Smooth muscle cell (in vitro differentiated cells): Measurements from ENCODE around the gene ARFIP1. TPM values are rescaled to one million over a fixed set of nuclear protein-coding genes. Genes with fewer than 3 reads are reported as not detected.

ENCODE experiments used
- DNase-seq: peaks from one replicate; lab custom pipeline; 2025; ENCODE audit not compliant: unreplicated experiment; lab: John Stamatoyannopoulos, UW
- H2AFZ ChIP-seq: fragments of 200-600 bp; sonication (generic); 2 replicates; pipeline ENCODE4 v1.6.0; 2016; ENCODE audit warnings: antibody characterized with exemption, low read depth, mild to moderate bottlenecking
- H3F3A ChIP-seq: fragments of 200-600 bp; sonication (generic); 2 replicates; pipeline ENCODE4 v1.6.0; 2017; ENCODE audit warnings: antibody characterized with exemption, low read depth
- H3K27ac ChIP-seq: fragments of 200-600 bp; sonication (generic); 2 replicates; pipeline ENCODE4 v1.5.1; 2016; ENCODE audit warnings: low read depth, mild to moderate bottlenecking
- H3K27me3 ChIP-seq: fragments of 200-600 bp; sonication (generic); 2 replicates; pipeline ENCODE4 v1.6.1; 2016; ENCODE audit warnings: low read depth, mild to moderate bottlenecking
- H3K36me3 ChIP-seq: fragments of 200-600 bp; sonication (generic); 2 replicates; pipeline ENCODE4 v1.5.1; 2016; ENCODE audit warnings: low read depth
- H3K4me1 ChIP-seq: fragments of 200-600 bp; sonication (generic); 2 replicates; pipeline ENCODE4 v1.5.1; 2016; ENCODE audit warnings: low read depth
- H3K4me2 ChIP-seq: fragments of 200-600 bp; sonication (generic); 2 replicates; pipeline ENCODE4 v1.6.0; 2016; ENCODE audit warnings: mild to moderate bottlenecking
- H3K4me3 ChIP-seq: fragments of 200-600 bp; sonication (generic); 2 replicates; pipeline ENCODE4 v1.5.1; 2016; ENCODE audit warnings: mild to moderate bottlenecking
- H3K79me2 ChIP-seq: fragments of 200-600 bp; sonication (generic); 2 replicates; pipeline ENCODE4 v1.6.0; 2016; ENCODE audit warnings: low read depth, mild to moderate bottlenecking
- H3K9ac ChIP-seq: fragments of 200-600 bp; sonication (generic); 2 replicates; pipeline ENCODE4 v1.6.0; 2016; ENCODE audit warnings: low read depth
- H3K9me3 ChIP-seq: fragments of 200-600 bp; sonication (generic); replicated peaks from 2 replicates; pipeline ENCODE4 v1.5.1; 2016; ENCODE audit warnings: low read depth
- H4K20me1 ChIP-seq: fragments of 200-600 bp; sonication (generic); 2 replicates; pipeline ENCODE4 v1.6.0; 2016; ENCODE audit warnings: low read depth
- CTCF ChIP-seq: fragments of 200-600 bp; sonication (generic); IDR thresholded peaks from 2 replicates; pipeline ENCODE4 v1.5.1; 2017; ENCODE audit warnings: borderline replicate concordance, mild to moderate bottlenecking, antibody characterized with exemption; ENCODE audit not compliant: insufficient read depth, poor library complexity, severe bottlenecking
- WGBS: methylation state at CpG from one replicate; pipeline ENCODE4 v1.1.7; 2016; ENCODE audit warnings: low lambda C conversion rate; 5-methylcytosine and 5-hydroxymethylcytosine counted together
- polyA plus RNA-seq: library from polyadenylated mRNA; unstranded; fragments of >200 nt; fragmentation: Nextera tagmentation; extraction: Ambion mirVana; gene quantifications from 2 replicates; pipeline ENCODE4 v1.2.1, GENCODE V29; 2016
- total RNA-seq: library from RNA; depleted of rRNA; stranded (reverse); fragments of >200 nt; gene quantifications from 2 replicates; pipeline ENCODE4 v1.2.3, GENCODE V29; 2014

The ARFIP1 gene
- total and polyA plus RNA-seq, 2 experiments from 2014 or later, result 21.3 to 37.7 TPM

GRCh38 chr4:152856960-152857359 lies 77.2 kb downstream of the ARFIP1 start:
- Histone ChIP-seq H2AFZ (no peak overlapping the region), H4K20me1 (peaks cover 17% of the 10 kb centered on the region), H3K9ac (no peak overlapping the region), H3K9me3 (peaks cover 14% of the 10 kb centered on the region), H3F3A (no peaks in the 10 kb centered on the region), H3K36me3 (peaks cover 3% of the 10 kb centered on the region), H3K4me3 (no peak overlapping the region), H3K27ac (no peak overlapping the region), H3K79me2 (peaks cover 19% of the 10 kb centered on the region), H3K4me1 (no peaks in the 10 kb centered on the region), H3K4me2 (no peak overlapping the region), H3K27me3 (no peaks in the 10 kb centered on the region)
- 93% methylated on average over 4 of the region's 4 CpGs for WGBS
- DNase-seq, result no peak
- no peak for TF ChIP-seq CTCF

- Histone ChIP-seq H3K79me2 (peaks cover 12% of the 10 kb centered on the region), H3K4me3 (no peak overlapping the region), H3K4me2 (no peak overlapping the region), H3K9ac (no peak overlapping the region), H3K27me3 (no peaks in the 10 kb centered on the region), H3K9me3 (no peaks in the 10 kb centered on the region), H4K20me1 (peaks cover 17% of the 10 kb centered on the region), H3K36me3 (no peaks in the 10 kb centered on the region), H3K4me1 (no peaks in the 10 kb centered on the region), H3K27ac (no peak overlapping the region), H3F3A (no peaks in the 10 kb centered on the region), H2AFZ (no peak overlapping the region)
- TF ChIP-seq CTCF, result no peak
- no peak for DNase-seq
- 97% methylated on average over 6 of the region's 6 CpGs for WGBS
Measured at GRCh38 chr4:152858934-152859333, 79.2 kb downstream of the ARFIP1 start.

DNA sequence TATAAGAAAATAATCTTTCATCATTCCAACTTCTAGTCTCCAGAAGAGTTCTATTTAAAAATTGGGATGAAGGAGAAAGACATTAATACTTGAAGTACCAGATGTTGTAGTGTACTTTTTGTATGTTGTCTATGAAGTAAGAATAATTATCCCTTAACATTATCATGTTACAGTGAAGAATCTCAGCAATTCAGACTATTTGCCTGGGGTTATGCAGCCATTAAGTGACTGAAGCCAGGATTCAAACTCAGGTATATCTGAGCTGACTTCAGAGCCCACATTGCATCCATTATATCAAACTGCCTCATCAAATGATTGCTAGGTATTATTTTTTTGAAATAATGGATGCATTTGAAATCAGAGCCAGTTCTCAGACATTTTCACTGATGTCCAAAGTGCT lies 80.3 kb downstream of the ARFIP1 start:
- Histone ChIP-seq H3K36me3 (peaks cover 7% of the 10 kb centered on the region), H3K79me2 (peaks cover 11% of the 10 kb centered on the region), H3K27ac (no peak overlapping the region), H3K4me3 (no peak overlapping the region), H3F3A (no peaks in the 10 kb centered on the region), H2AFZ (no peak overlapping the region), H3K4me1 (no peaks in the 10 kb centered on the region), H3K27me3 (no peaks in the 10 kb centered on the region), H3K4me2 (no peak overlapping the region), H4K20me1 (peaks cover 15% of the 10 kb centered on the region), H3K9ac (no peak overlapping the region), H3K9me3 (no peaks in the 10 kb centered on the region)
- no peak for TF ChIP-seq CTCF
- DNase-seq, result no peak

DNA sequence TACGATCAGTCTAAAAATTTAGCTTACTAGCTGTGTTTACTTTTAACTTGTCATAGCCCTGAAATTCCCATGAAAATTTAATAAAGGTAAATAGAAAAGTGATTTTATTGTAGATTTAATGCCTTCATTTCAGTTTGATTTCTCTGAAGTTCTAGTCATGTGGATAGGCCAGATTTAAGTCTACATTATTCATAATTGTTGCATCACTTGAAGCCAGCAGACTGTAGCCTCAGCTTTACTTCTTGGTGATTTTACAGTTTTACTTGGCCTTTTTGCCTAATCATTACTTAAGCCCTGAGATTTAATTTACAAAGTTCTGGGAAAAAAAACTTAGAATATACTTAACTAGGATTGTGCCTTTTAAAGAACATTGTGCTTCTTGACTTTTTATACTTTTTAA lies 82.9 kb downstream of the ARFIP1 start:
- Histone ChIP-seq H3K9me3 (no peaks in the 10 kb centered on the region), H3F3A (no peaks in the 10 kb centered on the region), H3K27ac (no peak overlapping the region), H3K4me2 (no peak overlapping the region), H3K9ac (no peak overlapping the region), H3K27me3 (no peaks in the 10 kb centered on the region), H4K20me1 (peaks cover 7% of the 10 kb centered on the region), H3K4me1 (no peaks in the 10 kb centered on the region), H3K4me3 (no peak overlapping the region), H2AFZ (no peak overlapping the region), H3K36me3 (peaks cover 7% of the 10 kb centered on the region), H3K79me2 (no peaks in the 10 kb centered on the region)
- DNase-seq, result no peak
- no peak for TF ChIP-seq CTCF
- WGBS, result 93% methylated on average over 1 of the region's 1 CpG
